BJ (cell line): ENCODE data around the gene CDC34. TPM values are rescaled to one million over a fixed set of nuclear protein-coding genes. Genes with fewer than 3 reads are reported as not detected.

Experiments
- CTCF ChIA-PET: fragments of 350-600 bp; formaldehyde crosslinking; extraction: SDS; loops from one replicate; lab custom pipeline; 2021; ENCODE audit warnings: antibody characterized with exemption, inconsistent platforms; lab: Yijun Ruan, JAX
- POLR2A ChIA-PET: fragments of 300-600 bp; sonication (Branson Sonifier 250); formaldehyde crosslinking; extraction: SDS; loops from one replicate; lab custom pipeline; 2021; ENCODE audit warnings: antibody characterized with exemption; lab: Charles Lee
- DNase-seq: peaks from one replicate; pipeline ENCODE4 v3.0.0-alpha.2; 2011; ENCODE audit warnings: low read depth
- H3K27me3 ChIP-seq: 2 replicates; pipeline ENCODE4 v1.6.0; 2011; ENCODE audit warnings: low read length; ENCODE audit not compliant: control insufficient read depth, insufficient read depth
- H3K36me3 ChIP-seq: 2 replicates; pipeline ENCODE4 v1.5.1; 2011; ENCODE audit warnings: low read length; ENCODE audit not compliant: control insufficient read depth, insufficient read depth
- H3K4me3 ChIP-seq: 2 replicates; pipeline ENCODE4 v1.5.1; 2011; ENCODE audit warnings: low read depth, mild to moderate bottlenecking, control low read depth, low read length
- CTCF ChIP-seq: IDR thresholded peaks from 2 replicates; pipeline ENCODE4 v1.5.1; 2011; ENCODE audit warnings: low read depth, mild to moderate bottlenecking, control low read depth, inconsistent platforms, low read length, moderate library complexity; ENCODE audit not compliant: insufficient read depth
- polyA plus RNA-seq: library from polyadenylated mRNA; depleted of rRNA; stranded (reverse); fragments of >200 nt; gene quantifications from 2 replicates; pipeline ENCODE4 v1.2.3, GENCODE V29; 2011

Gene CDC34
- polyA plus RNA-seq, 1 experiment: 75.2 TPM

DNA sequence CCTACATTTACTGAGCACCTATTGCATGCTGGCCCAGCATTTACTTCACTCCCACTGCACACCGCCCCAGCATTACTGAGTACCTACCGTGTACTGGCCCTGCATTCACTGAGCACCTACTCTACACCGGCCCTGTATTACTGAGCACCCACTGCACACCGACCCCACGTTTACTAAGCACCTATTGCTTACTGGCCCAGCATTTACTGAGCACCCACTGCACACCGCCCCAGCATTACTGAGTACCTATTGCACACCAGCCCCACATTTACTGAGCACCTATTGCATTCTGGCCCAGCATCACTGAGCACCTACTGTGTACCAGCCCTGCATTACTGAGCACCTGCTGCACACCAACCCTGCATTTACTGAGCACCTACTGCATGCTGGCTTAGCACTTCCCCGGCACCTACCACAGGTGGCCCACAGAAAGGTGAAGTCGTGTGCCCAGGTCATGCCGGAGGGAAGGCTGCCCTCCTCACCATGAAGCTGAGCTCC, 17.3 kb upstream of the CDC34 start:
- TF ChIP-seq CTCF: no peak
- ChIA-PET POLR2A (no interaction called here), CTCF (no interaction called here)
- no peak overlapping the region for H3K4me3 ChIP-seq
- no peaks in the 10 kb centered on the region for H3K27me3 ChIP-seq
- H3K36me3 ChIP-seq: peaks cover 6% of the 10 kb centered on the region; the same call in 1 of the 2 replicates
- no peak for DNase-seq

DNA sequence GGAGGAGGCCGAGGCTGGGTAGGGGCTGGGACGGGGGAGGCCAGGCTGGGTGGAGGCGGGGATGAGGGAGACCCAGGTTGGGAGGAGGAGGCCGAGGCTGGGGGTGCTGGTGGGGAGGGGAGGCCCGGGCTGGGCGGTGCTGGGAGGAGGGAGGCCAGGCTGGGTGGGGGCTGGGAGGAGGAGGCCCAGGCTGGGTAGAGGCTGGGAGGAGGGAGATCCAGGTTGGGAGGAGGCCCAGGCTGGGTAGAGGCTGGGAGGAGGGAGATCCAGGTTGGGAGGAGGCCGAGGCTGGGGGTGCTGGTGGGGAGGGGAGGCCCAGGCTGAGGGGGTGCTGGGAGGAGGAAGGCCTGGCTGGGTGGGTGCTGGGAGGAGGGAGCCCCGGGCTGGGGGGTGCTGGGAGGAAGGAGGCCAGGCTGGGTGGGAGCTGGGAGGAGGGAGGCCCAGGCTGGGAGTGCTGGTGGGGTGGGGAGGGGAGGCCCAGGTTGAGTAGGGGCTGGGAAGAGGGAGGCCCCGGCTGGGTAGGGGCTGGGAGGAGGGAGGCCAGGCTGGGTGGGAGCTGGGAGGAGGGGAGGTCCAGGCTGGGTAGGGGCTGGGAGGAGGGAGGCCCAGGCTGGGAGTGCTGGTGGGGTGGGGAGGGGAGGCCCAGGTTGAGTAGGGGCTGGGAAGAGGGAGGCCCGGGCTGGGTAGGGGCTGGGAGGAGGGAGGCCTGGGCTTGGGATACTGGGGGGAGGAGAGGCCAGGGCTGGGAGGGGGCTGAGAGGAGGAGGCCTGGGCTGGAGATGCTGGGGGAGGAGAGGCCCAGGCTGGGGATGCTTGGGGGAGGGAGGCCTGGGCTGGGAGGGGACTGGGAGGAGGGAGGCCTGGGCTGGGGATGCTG, 13.6 kb upstream of the CDC34 start:
- ChIA-PET POLR2A (no interaction called here), CTCF (interaction anchor here (0.6 kb wide), 1 partner anchor 198 kb away, joined by 3 read pairs; no protein-coding TSS in a partner anchor)
- H3K36me3 ChIP-seq: peaks cover 10% of the 10 kb centered on the region
- no peaks in the 10 kb centered on the region for H3K27me3 ChIP-seq
- no peak overlapping the region for H3K4me3 ChIP-seq
- DNase-seq: no peak
- TF ChIP-seq CTCF: no peak

DNA sequence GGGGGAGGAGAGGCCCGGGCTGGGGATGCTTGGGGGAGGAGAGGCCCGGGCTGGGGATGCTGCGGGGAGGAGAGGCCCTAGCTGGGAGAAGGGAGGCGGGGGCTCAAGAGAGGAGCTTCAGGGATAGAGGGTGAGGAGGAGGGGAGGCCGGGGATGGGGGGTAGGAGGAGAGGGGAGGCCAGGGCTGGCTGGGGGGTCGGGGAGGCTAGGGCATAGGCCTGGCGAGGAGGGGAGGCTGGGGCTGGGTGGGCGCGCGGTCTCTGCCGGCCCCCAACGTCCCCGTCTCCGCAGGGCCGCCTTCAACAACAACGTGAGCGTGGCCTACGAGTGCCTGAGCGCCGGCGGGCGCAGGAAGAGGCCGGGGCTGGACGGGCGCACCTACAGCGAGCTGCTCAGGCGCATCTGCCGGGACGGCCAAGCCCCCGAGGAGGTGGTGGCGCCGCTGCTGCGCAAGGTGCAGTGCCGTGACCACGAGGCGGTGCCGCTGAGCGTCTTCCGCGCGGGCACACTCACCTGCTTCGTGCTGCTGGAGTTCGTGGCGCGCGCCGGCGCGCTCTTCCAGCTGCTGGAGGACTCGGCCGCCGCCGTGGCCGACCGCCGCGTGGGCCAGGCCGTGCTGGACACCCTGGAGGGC, 12.8 kb upstream of the CDC34 start:
- Histone ChIP-seq H3K4me3 (no peak overlapping the region), H3K36me3 (peaks cover 8% of the 10 kb centered on the region), H3K27me3 (no peaks in the 10 kb centered on the region)
- no peak for DNase-seq
- no peak for TF ChIP-seq CTCF
- ChIA-PET POLR2A (no interaction called here), CTCF (no interaction called here)

- no peaks in the 10 kb centered on the region for H3K27me3 ChIP-seq
- peaks cover 4% of the 10 kb centered on the region for H3K36me3 ChIP-seq
- DNase-seq: no peak
- ChIA-PET CTCF (no interaction called here), POLR2A (no interaction called here)
- H3K4me3 ChIP-seq: no peak overlapping the region
- TF ChIP-seq CTCF: no peak
Measured at GRCh38 chr19:519449-519865, 12.1 kb upstream of the CDC34 start.

DNA sequence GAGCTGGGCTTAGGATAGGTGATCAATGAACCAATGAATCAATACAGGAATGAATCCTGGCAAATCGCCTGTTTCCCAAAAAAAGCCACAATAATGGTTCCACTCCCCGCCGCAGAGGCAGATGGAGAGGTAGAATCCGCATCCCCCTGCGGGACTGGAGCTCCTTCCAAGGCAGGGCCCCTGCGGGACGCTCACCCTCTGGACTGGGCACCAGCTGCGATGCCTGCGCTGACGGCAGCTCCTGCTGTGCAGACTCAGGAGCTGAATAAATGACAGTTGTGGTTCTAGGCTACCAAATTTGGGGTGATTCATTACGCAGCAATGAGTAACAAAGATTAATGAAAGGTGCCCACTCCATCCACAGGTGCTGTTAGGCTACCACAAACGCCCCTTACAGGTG, 8.8 kb upstream of the CDC34 start:
- no peak for DNase-seq
- no peak for TF ChIP-seq CTCF
- CTCF ChIA-PET: interaction anchor here (0.8 to 3.5 kb wide), 3 partner anchors 8 to 16 kb away, joined by 3 to 18 read pairs (median 8); no protein-coding TSS in a partner anchor
- POLR2A ChIA-PET: no interaction called here
- Histone ChIP-seq H3K4me3 (no peak overlapping the region), H3K36me3 (peaks cover 4% of the 10 kb centered on the region), H3K27me3 (peaks cover 2% of the 10 kb centered on the region; the same call in 1 of the 2 replicates)
